HFFc6 (cell line): ENCODE results near the gene CAB39. TPM values are rescaled to one million over a fixed set of nuclear protein-coding genes. Genes with fewer than 3 reads are reported as not detected.
A peak's percentile ranks its signal among the peaks of the same experiment; 100 is the strongest.

Experiments
- DNase-seq: peaks from one replicate; pipeline ENCODE4 v3.0.0-alpha.2; 2018
- H3K27ac Mint-ChIP-seq: 2 replicates; pipeline ENCODE4 v1.8.0; 2020; ENCODE audit warnings: mild to moderate bottlenecking, mixed read lengths
- H3K27me3 Mint-ChIP-seq: 2 replicates; pipeline ENCODE4 v1.8.0; 2021; ENCODE audit warnings: mild to moderate bottlenecking, moderate library complexity, mixed read lengths; ENCODE audit not compliant: insufficient read depth
- H3K36me3 Mint-ChIP-seq: 2 replicates; pipeline ENCODE4 v1.8.0; 2021; ENCODE audit warnings: low read depth, mixed read lengths
- H3K4me1 Mint-ChIP-seq: 2 replicates; pipeline ENCODE4 v1.8.0; 2020; ENCODE audit warnings: low read depth, mixed read lengths
- H3K4me3 Mint-ChIP-seq: 2 replicates; pipeline ENCODE4 v1.8.0; 2020; ENCODE audit warnings: mild to moderate bottlenecking, moderate library complexity, mixed read lengths
- H3K9me3 Mint-ChIP-seq: 2 replicates; pipeline ENCODE4 v1.8.0; 2020; ENCODE audit warnings: mild to moderate bottlenecking, mixed read lengths
- total RNA-seq, 6 experiments: library from RNA; stranded (reverse); fragmentation: NEBNext Ultra II Directional; extraction: Animal tissue kit (Norgen Biotek cat#: 25700); gene quantifications; 2 replicates in 1 of 6; 3 replicates in 5 of 6; pipeline ENCODE4 v1.2.3, GENCODE V29; 2021
- TF ChIP-seq, protein P1 (sequence below): fragments of 200-600 bp; sonication (generic); IDR thresholded peaks from 2 replicates; pipeline ENCODE4 v1.5.0; 2021; ENCODE audit warnings: antibody characterized with exemption, mild to moderate bottlenecking

CAB39 gene
- total RNA-seq, 6 experiments from 2014 or later = 50.5 to 60.5 (median 55.4) TPM

DNA sequence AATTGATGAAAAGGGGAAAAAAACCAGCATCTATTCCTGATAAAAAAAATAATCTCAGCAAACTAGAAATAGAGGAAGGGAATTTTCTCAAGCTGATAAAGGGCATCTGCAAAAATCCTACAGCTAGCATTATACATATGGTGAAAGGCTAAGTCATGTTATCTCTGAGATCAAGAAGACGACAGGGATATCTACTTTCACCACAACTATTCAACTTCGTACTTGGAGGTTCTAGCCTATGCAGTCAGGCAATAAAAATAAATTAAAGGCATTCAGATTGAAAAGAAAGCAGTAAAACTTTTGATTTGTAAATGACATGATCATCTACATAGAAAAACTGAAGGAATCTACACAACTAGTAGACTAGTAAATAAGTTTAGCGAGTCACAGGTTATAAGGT, 58.2 kb downstream of the CAB39 start:
- Mint-ChIP-seq H3K4me1 (peaks cover 77% of the 10 kb centered on the region), H3K27ac (peak overlapping the region; percentile 73), H3K36me3 (peaks cover 67% of the 10 kb centered on the region), H3K27me3 (no peaks in the 10 kb centered on the region; the same call in 1 of the 2 replicates), H3K9me3 (no peaks in the 10 kb centered on the region), H3K4me3 (peak overlapping the region; percentile 27)
- TF ChIP-seq, protein P1, sequence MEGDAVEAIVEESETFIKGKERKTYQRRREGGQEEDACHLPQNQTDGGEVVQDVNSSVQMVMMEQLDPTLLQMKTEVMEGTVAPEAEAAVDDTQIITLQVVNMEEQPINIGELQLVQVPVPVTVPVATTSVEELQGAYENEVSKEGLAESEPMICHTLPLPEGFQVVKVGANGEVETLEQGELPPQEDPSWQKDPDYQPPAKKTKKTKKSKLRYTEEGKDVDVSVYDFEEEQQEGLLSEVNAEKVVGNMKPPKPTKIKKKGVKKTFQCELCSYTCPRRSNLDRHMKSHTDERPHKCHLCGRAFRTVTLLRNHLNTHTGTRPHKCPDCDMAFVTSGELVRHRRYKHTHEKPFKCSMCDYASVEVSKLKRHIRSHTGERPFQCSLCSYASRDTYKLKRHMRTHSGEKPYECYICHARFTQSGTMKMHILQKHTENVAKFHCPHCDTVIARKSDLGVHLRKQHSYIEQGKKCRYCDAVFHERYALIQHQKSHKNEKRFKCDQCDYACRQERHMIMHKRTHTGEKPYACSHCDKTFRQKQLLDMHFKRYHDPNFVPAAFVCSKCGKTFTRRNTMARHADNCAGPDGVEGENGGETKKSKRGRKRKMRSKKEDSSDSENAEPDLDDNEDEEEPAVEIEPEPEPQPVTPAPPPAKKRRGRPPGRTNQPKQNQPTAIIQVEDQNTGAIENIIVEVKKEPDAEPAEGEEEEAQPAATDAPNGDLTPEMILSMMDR = no peak
- peak; percentile 66 for DNase-seq

DNA sequence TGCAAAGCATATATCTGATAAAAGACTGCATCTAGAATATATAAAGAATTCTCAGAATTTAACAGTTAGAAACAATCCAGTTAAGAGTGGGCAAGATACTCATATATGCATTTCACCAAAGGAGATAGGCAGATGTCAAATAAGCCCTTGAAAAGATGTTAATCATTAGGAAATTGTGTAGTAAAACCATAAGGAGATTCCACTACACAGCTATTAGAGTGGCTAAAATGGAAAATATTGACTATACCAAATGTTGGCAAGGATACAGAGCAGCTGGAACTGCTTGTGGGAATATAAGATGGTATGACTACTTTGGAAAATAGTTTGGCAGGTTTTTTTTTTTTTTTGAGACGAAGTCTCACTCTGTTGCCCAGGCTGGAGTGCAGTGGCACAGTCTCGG, 59.5 kb downstream of the CAB39 start:
- no peak for DNase-seq
- peaks cover 87% of the 10 kb centered on the region for H3K4me1 Mint-ChIP-seq
- H3K27me3 Mint-ChIP-seq = no peaks in the 10 kb centered on the region; the same call in 1 of the 2 replicates
- no peak overlapping the region for H3K27ac Mint-ChIP-seq
- TF ChIP-seq, protein P1 = no peak
- H3K9me3 Mint-ChIP-seq = no peaks in the 10 kb centered on the region
- H3K36me3 Mint-ChIP-seq = peaks cover 67% of the 10 kb centered on the region
- H3K4me3 Mint-ChIP-seq = no peak overlapping the region

DNA sequence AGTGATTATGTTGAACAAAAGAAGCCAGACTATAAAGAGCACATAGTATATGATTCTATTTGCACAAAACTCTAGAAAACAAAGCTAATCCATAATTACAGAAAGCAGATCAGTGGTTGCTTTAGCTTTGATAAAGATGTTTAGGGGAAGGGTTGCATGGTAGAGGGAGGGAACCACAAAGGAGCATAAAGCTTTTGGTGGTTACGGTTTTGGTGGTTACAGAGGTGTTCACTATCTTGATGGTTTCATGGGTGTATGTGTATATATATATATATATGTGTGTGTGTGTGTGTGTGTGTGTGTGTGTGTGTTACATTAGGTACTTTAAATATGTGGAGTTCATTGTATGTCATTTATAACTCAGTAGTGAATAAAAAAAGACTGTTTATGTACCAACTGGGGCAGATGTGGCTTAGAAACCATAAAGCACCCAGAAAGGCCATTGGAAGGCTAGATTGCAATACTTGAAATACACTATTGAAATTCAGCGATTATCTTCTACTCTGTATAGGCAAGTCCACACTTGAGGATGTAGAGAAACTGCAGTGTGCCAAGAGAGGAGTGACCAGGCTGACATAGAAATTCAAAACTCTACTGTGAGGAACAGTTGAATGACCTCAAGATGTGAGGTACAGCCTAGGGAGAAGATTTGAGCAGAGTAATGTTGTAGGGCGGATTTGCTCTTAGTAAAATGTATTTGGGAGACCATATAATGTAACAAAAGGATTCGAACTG, 60.6 kb downstream of the CAB39 start:
- H3K4me3 Mint-ChIP-seq = no peak overlapping the region
- peaks cover 65% of the 10 kb centered on the region for H3K36me3 Mint-ChIP-seq
- no peak for DNase-seq
- no peaks in the 10 kb centered on the region; the same call in 1 of the 2 replicates for H3K27me3 Mint-ChIP-seq
- peaks cover 96% of the 10 kb centered on the region for H3K4me1 Mint-ChIP-seq
- peak overlapping the region; percentile 94 for H3K27ac Mint-ChIP-seq
- TF ChIP-seq, protein P1 = no peak
- H3K9me3 Mint-ChIP-seq = no peaks in the 10 kb centered on the region

DNA sequence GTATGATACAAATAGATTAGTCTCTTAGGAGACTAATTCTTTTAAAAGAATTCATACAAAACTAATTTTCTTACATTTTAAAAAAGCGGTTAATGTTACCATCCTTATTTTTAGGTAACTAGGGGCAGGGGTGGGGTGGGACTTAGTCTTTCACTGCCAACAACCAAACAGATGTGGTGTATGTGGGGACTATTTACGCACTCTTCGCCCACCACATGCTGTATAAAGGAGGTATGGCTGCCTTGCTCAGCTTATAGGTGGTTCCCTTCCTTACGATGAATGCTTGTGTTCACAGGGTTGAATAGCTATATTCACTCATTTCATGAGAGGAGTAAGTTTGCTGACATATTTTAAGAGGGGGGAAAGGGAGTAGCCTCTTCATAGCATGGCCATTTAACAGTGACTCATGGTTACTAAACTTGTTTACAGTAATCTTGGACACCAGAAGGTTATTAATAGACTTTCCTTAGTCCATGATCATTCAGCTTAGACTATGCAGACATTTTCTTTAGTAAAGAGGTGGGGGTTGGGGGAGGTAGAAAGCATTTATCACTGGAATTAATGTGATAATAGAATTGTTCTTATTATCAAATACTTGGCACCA, 61.8 kb downstream of the CAB39 start:
- Mint-ChIP-seq H3K27me3 (no peaks in the 10 kb centered on the region; the same call in 1 of the 2 replicates), H3K4me3 (peak overlapping the region; percentile 77), H3K36me3 (peaks cover 65% of the 10 kb centered on the region), H3K27ac (peak overlapping the region; percentile 94), H3K9me3 (no peaks in the 10 kb centered on the region), H3K4me1 (peaks cover 96% of the 10 kb centered on the region)
- TF ChIP-seq, protein P1 = no peak
- peak; percentile 86 for DNase-seq

DNA sequence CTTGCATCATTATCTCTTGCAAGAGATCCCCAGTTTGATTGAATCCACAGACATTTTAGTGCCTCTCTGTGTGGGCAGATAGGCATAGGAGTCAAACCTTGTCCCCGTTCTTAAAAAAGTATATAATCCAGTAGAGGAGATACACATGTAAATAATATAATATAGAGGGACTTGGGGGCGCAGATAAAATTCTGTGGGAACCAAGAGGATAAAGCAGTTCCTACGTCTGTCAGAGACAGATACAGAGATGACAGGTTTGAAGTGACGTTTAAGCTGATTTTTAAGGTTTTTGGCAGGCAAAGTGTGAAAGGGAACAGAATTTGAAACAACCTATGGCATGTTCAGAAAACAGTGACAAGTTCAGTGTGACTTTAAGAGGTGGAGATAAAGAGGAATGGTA, 63.1 kb downstream of the CAB39 start:
- Mint-ChIP-seq H3K9me3 (no peaks in the 10 kb centered on the region), H3K27ac (peak overlapping the region; percentile 94), H3K27me3 (no peaks in the 10 kb centered on the region; the same call in 1 of the 2 replicates), H3K36me3 (peaks cover 78% of the 10 kb centered on the region), H3K4me1 (peaks cover 96% of the 10 kb centered on the region), H3K4me3 (no peak overlapping the region)
- TF ChIP-seq, protein P1 = no peak
- no peak for DNase-seq
